Loucy (cell line): Measurements from ENCODE around the gene SH3BP5.

Experiments used
- CTCF ChIP-seq: fragments of 200-600 bp; sonication (generic); conservative IDR thresholded peaks from 2 replicates; pipeline ENCODE4 v1.5.1; 2014; ENCODE audit warnings: mild to moderate bottlenecking, antibody characterized with exemption, low read length
- EZH2phosphoT487 ChIP-seq: fragments of 200-600 bp; IDR thresholded peaks from 2 replicates; pipeline ENCODE4 v1.6.1; 2018; ENCODE audit warnings: antibody characterized with exemption, mild to moderate bottlenecking, moderate library complexity, borderline replicate concordance

GRCh38 chr3:15347737-15348110 is 15.3 kb upstream of the SH3BP5 start:
- no peak for TF ChIP-seq CTCF
- no peak for TF ChIP-seq EZH2phosphoT487
